ENCODE measurements around the gene CDH26.

Gene CDH26

DNA sequence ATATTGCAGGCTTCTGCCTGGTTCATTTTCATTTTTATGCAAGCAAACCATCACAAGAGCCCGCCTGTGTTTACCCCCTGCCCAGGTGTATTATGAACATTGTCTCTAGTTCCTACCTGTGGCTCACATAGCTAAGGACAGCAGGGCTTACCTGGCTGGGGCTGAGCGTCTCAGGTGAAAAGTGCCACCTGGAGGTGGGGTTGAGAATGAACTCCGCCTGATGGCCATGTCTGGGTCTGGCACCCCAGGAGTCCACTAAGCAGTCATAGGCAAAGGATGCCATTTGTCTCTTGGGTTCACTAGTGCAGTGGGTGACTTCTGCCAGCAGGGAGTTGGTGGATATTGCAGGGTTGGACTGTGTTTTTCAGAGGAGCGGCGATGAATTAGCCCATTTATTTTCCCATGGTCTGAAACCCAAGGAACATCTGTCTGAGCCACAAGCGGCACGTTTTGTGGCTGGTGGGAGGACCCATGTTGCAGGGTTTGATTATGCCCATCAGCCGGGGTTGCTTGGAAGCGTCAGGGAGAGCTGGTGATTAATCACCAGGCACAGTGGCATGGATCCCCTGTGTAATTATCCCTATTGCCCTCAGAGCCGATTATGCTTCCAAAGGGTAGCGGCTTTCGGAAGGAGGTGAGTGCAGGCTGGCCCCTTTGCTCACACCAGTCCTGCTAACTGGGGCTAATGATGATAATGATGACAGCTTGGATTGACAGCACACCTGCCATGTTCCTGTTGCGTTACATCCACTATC lies 92.1 kb downstream of the CDH26 start:
- POLR2A ChIA-PET: no interaction called here
- H3K4me3 ChIP-seq (ENCODE audit: low read depth, low read length): no peak overlapping the region
- CTCF ChIA-PET: interaction anchor here (1.1 to 2.2 kb wide), 2 partner anchors 12 to 14 kb away, joined by 4 to 11 read pairs; no protein-coding TSS in a partner anchor
- no peak for TF ChIP-seq CTCF (IDR thresholded peaks at IDR 0.05; ENCODE audit: insufficient read depth, low read length, missing control alignments)
- DNase-seq (ENCODE audit: low read depth, low spot score): no peak

DNA sequence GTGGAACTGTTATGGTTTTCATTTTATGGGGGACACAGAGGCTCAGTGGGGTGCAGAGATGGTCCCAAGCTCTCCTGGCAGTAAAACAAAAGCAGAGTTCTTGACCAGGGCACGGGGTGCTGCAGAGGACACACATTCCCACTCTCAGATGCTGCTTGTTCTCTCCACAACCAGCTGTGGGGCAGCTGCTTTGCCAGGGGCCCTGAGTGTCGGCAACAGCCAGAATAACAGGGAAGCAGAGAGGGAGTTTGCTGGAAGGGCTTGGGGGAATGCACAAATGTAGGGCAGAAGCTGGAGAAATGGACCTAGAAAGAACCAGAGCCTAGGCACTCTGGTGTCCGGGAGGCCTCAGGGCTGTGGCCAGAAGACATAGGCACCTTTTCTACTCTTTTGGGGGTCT lies 93.7 kb downstream of the CDH26 start:
- TF ChIP-seq CTCF (IDR thresholded peaks at IDR 0.05; ENCODE audit: insufficient read depth, low read length, missing control alignments): no peak
- ChIA-PET POLR2A (no interaction called here), CTCF (interaction anchor here (1.3 kb wide), 1 partner anchor 159 kb away, joined by 7 read pairs; no protein-coding TSS in a partner anchor)
- DNase-seq (ENCODE audit: low read depth, low spot score): no peak
- H3K4me3 ChIP-seq (ENCODE audit: low read depth, low read length): no peak overlapping the region

DNA sequence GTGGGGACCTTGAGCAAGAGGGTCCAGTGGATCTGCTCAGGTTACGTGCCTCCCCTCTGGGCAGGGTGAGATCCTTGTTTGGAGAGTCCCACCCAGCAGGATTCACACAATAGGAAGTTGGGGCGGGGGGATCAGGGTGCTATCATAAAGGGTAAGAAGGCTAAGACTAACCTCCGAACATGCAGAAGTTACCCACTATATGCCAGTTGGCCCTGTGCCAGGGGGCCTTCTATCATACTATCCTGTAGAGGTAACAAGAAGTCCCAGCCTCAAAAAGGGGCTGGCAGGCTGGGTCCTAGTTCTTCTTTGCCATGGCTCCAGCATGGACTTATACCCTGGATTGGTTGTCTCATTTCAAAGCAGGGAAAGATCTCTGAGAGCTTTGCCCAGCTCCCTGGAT lies 94.1 kb downstream of the CDH26 start:
- POLR2A ChIA-PET: no interaction called here
- H3K4me3 ChIP-seq (ENCODE audit: low read depth, low read length): no peak overlapping the region
- DNase-seq (ENCODE audit: low read depth, low spot score): no peak
- TF ChIP-seq CTCF (IDR thresholded peaks at IDR 0.05; ENCODE audit: insufficient read depth, low read length, missing control alignments): no peak
- CTCF ChIA-PET: interaction anchor here (1.3 kb wide), 1 partner anchor 159 kb away, joined by 7 read pairs; no protein-coding TSS in a partner anchor

DNA sequence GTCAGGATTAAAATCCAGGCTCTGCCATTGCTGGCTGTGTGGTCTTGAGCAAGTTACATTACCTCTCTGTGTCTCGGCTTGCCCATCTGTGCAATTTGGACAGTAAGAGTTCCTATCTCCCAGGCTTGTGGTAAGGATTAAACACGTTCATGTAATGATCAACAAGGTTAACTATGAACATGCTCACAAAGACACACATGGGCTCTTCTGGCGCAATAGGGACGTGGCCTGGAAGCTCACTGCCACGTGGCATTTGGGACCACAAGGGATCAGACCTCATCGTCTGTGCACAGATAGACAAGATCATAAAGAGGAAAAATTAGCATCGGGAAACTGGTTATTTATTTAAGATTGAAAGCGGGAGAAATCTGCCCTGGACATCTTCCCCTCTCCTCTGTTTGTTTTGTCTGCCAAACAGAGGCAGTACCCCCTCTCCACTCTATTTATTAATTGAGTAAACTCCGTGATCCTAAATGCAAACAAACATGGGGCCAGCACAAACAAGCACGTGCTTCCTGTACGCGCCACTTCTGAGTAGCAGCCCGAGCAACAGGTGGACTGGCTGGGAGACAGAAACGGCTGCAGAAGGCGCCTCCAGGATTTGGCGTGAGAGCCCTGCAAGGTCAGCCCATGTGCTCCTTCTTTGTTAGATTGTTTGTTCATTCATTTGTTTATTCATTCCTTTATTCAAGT lies 95.0 kb downstream of the CDH26 start:
- no peak for TF ChIP-seq CTCF (IDR thresholded peaks at IDR 0.05; ENCODE audit: insufficient read depth, low read length, missing control alignments)

GRCh38 chr20:60053818-60054190 lies 95.6 kb downstream of the CDH26 start:
- TF ChIP-seq CTCF (IDR thresholded peaks at IDR 0.05; ENCODE audit: insufficient read depth, low read length, missing control alignments): no peak
- POLR2A ChIA-PET: no interaction called here
- DNase-seq (ENCODE audit: low read depth, low spot score): no peak
- no peak overlapping the region for H3K4me3 ChIP-seq (ENCODE audit: low read depth, low read length)
- CTCF ChIA-PET: no interaction called here

More for the DNA sequence above, 95.0 kb downstream of the CDH26 start:
- no peak overlapping the region for H3K4me3 ChIP-seq (ENCODE audit: low read depth, low read length)
- DNase-seq (ENCODE audit: low read depth, low spot score): no peak
- POLR2A ChIA-PET: no interaction called here
- CTCF ChIA-PET: interaction anchor here (1.3 kb wide), 1 partner anchor 158 kb away, joined by 7 read pairs; no protein-coding TSS in a partner anchor

Measured in AG04449 (cell line).